HG03457 (cell line): ENCODE data around the gene S100A7.
"Not testable (repeated sequence)": the region's sequence is repeated elsewhere in the genome, so short reads cannot be mapped to it uniquely, and the experiment has no call there.

Experiments used
- ATAC-seq: cut with Tn5 transposase; IDR thresholded peaks from one replicate; pipeline ENCODE4 v1.9.1; 2021; ENCODE audit warnings: moderate number of reproducible peaks; ENCODE audit not compliant: unreplicated experiment

The S100A7 gene

GRCh38 chr1:153431002-153431401 lies 29.4 kb downstream of the S100A7 start:
- ATAC-seq, result no peak

- ATAC-seq, result no peak
These were observed 29.9 kb downstream of the S100A7 start for GRCh38 chr1:153430561-153430960.

- ATAC-seq, result no peak
These were observed 30.3 kb downstream of the S100A7 start for GRCh38 chr1:153430166-153430553.

GRCh38 chr1:153429266-153430165 lies 30.9 kb downstream of the S100A7 start:
- ATAC-seq, result no peak

- ATAC-seq, result no peak
These were observed 31.7 kb downstream of the S100A7 start for GRCh38 chr1:153428791-153429190.

- ATAC-seq, result no peak
These were observed 32.3 kb downstream of the S100A7 start for GRCh38 chr1:153428073-153428638.

- no peak for ATAC-seq
These were observed 33.6 kb downstream of the S100A7 start for GRCh38 chr1:153426809-153427208.

GRCh38 chr1:153422450-153423068 lies 37.9 kb downstream of the S100A7 start:
- no peak for ATAC-seq

- ATAC-seq, result no peak
These were observed 40.1 kb downstream of the S100A7 start for GRCh38 chr1:153420306-153420705.

GRCh38 chr1:153419436-153419793 lies 41.0 kb downstream of the S100A7 start:
- not testable (repeated sequence) for ATAC-seq

GRCh38 chr1:153418758-153419435 lies 41.6 kb downstream of the S100A7 start:
- ATAC-seq, result not testable (repeated sequence)

- ATAC-seq, result no peak
These were observed 43.1 kb downstream of the S100A7 start for GRCh38 chr1:153417136-153417888.

- no peak for ATAC-seq
These were observed 44.4 kb downstream of the S100A7 start, which contains the start of gene S100A7A for GRCh38 chr1:153415850-153416570. S100A7A (plus strand) TSS chr1:153416520; CDS start chr1:153418083, 1,563 bp downstream.

GRCh38 chr1:153413961-153414360 lies 46.5 kb downstream of the S100A7 start:
- not testable (repeated sequence) for ATAC-seq
